C4-2B (cell line): ENCODE data around the gene OPALIN.

ENCODE experiments used
- H3K27ac ChIP-seq: fragments of 450-650 bp; 2 replicates; pipeline ENCODE4 v1.5.1; 2017
- CTCF ChIP-seq: fragments of 450-650 bp; conservative IDR thresholded peaks from 2 replicates; pipeline ENCODE4 v1.5.1; 2017; ENCODE audit warnings: mild to moderate bottlenecking
- ZFX ChIP-seq: fragments of 450-650 bp; IDR thresholded peaks from 2 replicates; pipeline ENCODE4 v1.6.1; 2017

Gene OPALIN

GRCh38 chr10:96339383-96339782 lies 19.4 kb downstream of the OPALIN start:
- H3K27ac ChIP-seq, result no peak overlapping the region
- TF ChIP-seq CTCF, result no peak
- TF ChIP-seq ZFX, result no peak

- no peak overlapping the region for H3K27ac ChIP-seq
These were observed 20.4 kb downstream of the OPALIN start for GRCh38 chr10:96338279-96338925.

GRCh38 chr10:96337106-96337505 lies 21.7 kb downstream of the OPALIN start:
- TF ChIP-seq ZFX, result no peak
- TF ChIP-seq CTCF, result no peak
- H3K27ac ChIP-seq, result no peak overlapping the region

More at GRCh38 chr10:96338279-96338925, 20.4 kb downstream of the OPALIN start:
- no peak for TF ChIP-seq ZFX
- no peak for TF ChIP-seq CTCF

- H3K27ac ChIP-seq, result no peak overlapping the region
- TF ChIP-seq ZFX (no peak), CTCF (peak; percentile 93)
These were observed 23.9 kb downstream of the OPALIN start for GRCh38 chr10:96334616-96335526.

GRCh38 chr10:96333101-96333500 lies 25.7 kb downstream of the OPALIN start:
- no peak overlapping the region for H3K27ac ChIP-seq
- TF ChIP-seq ZFX (no peak), CTCF (no peak)

- TF ChIP-seq ZFX (no peak), CTCF (no peak)
- no peak overlapping the region for H3K27ac ChIP-seq
These were observed 31.3 kb downstream of the OPALIN start for GRCh38 chr10:96327462-96327861.

GRCh38 chr10:96325719-96326373 lies 33.0 kb downstream of the OPALIN start:
- no peak overlapping the region for H3K27ac ChIP-seq

More at GRCh38 chr10:96325719-96326373, 33.0 kb downstream of the OPALIN start:
- TF ChIP-seq CTCF (no peak), ZFX (no peak)
